ENCODE results near the gene POLR2L.

POLR2L gene

DNA sequence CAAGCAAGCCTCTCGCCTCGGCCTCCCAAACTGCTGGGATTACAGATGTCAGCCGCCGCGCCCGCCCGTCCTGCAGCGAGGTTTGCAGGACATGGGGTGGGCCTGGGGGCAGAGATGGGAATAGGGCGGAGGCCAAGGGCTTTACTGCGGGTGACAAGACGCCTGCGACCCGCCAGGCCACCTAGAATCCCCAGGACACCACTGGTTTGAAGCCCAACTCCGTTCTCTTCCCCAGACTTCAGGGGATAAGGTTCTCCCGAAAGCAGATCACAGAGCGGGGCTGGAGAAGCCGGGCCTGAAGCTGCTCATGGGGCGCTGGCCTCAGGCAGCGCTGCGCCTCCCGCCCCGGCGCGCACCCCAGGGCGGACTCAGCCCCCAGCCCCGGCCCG is 354 bp downstream of the POLR2L start:
- Histone ChIP-seq H3K9ac (ENCODE audit: low read length) (peak overlapping the region; percentile 95), H3K4me3 (ENCODE audit: low read length) (peak overlapping the region; percentile 99), H3K4me2 (ENCODE audit: low read depth, low read length) (peak overlapping the region; percentile 92; the same call in 1 of the 2 replicates), H3K27ac (ENCODE audit: low read length) (no peak overlapping the region; the same call in 1 of the 2 replicates), H3K36me3 (replicated peaks; ENCODE audit: insufficient read depth, low read length) (0 out of 2 replicates have a peak, but pooled peaks cover 4% of the 10 kb centered on the region), H2AFZ (ENCODE audit: low read length) (peak overlapping the region; percentile 63; the same call in 1 of the 2 replicates), H3K27me3 (replicated peaks; ENCODE audit: insufficient read depth, low read length) (peaks cover 37% of the 10 kb centered on the region), H4K20me1 (ENCODE audit: insufficient read depth, low read length) (peaks cover 9% of the 10 kb centered on the region), H3F3A (ENCODE audit: insufficient read depth, low read length) (no peaks in the 10 kb centered on the region), H3K9me2 (replicated peaks; ENCODE audit: insufficient read depth, low read length) (no peaks in the 10 kb centered on the region), H3K79me2 (ENCODE audit: low read length) (peaks cover 31% of the 10 kb centered on the region), H3K9me3 (replicated peaks; ENCODE audit: insufficient read depth, low read length) (no peaks in the 10 kb centered on the region), H3K4me1 (ENCODE audit: low read length) (peaks cover 10% of the 10 kb centered on the region)
- no peak for TF ChIP-seq EZH2phosphoT487 (IDR thresholded peaks at IDR 0.05; ENCODE audit: low read length)
- TF ChIP-seq EZH2 (optimal IDR thresholded peaks at IDR 0.05; ENCODE audit: low read depth, low read length) = no peak
- TF ChIP-seq, protein P1, sequence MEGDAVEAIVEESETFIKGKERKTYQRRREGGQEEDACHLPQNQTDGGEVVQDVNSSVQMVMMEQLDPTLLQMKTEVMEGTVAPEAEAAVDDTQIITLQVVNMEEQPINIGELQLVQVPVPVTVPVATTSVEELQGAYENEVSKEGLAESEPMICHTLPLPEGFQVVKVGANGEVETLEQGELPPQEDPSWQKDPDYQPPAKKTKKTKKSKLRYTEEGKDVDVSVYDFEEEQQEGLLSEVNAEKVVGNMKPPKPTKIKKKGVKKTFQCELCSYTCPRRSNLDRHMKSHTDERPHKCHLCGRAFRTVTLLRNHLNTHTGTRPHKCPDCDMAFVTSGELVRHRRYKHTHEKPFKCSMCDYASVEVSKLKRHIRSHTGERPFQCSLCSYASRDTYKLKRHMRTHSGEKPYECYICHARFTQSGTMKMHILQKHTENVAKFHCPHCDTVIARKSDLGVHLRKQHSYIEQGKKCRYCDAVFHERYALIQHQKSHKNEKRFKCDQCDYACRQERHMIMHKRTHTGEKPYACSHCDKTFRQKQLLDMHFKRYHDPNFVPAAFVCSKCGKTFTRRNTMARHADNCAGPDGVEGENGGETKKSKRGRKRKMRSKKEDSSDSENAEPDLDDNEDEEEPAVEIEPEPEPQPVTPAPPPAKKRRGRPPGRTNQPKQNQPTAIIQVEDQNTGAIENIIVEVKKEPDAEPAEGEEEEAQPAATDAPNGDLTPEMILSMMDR (IDR thresholded peaks at IDR 0.05; ENCODE audit: low read length) = no peak
- no peak for DNase-seq

DNA sequence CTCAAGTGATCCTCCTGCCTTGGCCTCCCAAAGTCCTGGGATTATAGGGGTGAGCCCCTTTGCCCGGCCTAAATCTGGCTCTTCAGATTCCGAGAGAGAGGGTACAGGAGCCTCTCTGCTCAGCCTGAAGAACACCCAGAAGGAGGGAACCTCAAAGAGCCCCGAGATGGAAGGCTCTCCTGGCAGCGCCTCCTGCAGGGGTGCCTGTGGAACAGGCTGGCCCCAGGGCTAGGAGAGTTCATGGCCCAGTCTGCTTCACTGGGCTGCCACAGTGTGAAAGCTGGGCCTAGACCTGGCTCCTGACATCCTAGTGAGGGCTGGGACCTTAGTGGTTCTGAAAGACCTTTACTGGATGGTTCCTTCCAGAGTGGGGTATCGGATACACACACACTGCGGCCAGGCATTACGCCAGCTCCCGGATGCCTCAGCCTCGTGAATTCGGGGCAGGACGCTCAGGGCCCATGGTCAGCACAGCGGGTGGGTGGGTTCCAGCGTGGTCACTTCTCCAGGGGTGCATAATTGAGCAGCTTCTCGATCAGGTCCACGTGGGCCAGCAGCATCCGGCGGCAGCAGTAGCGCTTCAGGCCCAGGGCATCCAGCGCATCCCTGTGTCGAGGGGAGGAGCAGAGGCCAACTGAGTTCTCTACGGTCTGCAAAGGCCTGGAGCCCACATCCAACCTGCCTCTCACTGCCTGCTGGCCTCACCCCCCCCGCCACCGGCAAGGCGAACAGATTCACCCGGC is 2.3 kb downstream of the POLR2L start:
- H3K4me3 ChIP-seq (ENCODE audit: low read length) = no peak overlapping the region
- H3K9me2 ChIP-seq (replicated peaks; ENCODE audit: insufficient read depth, low read length) = no peaks in the 10 kb centered on the region
- H3K9ac ChIP-seq (ENCODE audit: low read length) = no peak overlapping the region
- no peaks in the 10 kb centered on the region for H3K9me3 ChIP-seq (replicated peaks; ENCODE audit: insufficient read depth, low read length)
- DNase-seq = no peak
- H3K27ac ChIP-seq (ENCODE audit: low read length) = no peak overlapping the region
- peaks cover 31% of the 10 kb centered on the region for H3K79me2 ChIP-seq (ENCODE audit: low read length)
- H3K4me2 ChIP-seq (ENCODE audit: low read depth, low read length) = no peak overlapping the region
- H4K20me1 ChIP-seq (ENCODE audit: insufficient read depth, low read length) = peaks cover 9% of the 10 kb centered on the region
- H3F3A ChIP-seq (ENCODE audit: insufficient read depth, low read length) = no peaks in the 10 kb centered on the region
- H2AFZ ChIP-seq (ENCODE audit: low read length) = no peak overlapping the region
- no peak for TF ChIP-seq EZH2phosphoT487 (IDR thresholded peaks at IDR 0.05; ENCODE audit: low read length)
- TF ChIP-seq, protein P1 (IDR thresholded peaks at IDR 0.05; ENCODE audit: low read length) = peak; percentile 25
- H3K27me3 ChIP-seq (replicated peaks; ENCODE audit: insufficient read depth, low read length) = peaks cover 18% of the 10 kb centered on the region
- 0 out of 2 replicates have a peak, but pooled peaks cover 4% of the 10 kb centered on the region for H3K36me3 ChIP-seq (replicated peaks; ENCODE audit: insufficient read depth, low read length)
- peaks cover 10% of the 10 kb centered on the region for H3K4me1 ChIP-seq (ENCODE audit: low read length)

DNA sequence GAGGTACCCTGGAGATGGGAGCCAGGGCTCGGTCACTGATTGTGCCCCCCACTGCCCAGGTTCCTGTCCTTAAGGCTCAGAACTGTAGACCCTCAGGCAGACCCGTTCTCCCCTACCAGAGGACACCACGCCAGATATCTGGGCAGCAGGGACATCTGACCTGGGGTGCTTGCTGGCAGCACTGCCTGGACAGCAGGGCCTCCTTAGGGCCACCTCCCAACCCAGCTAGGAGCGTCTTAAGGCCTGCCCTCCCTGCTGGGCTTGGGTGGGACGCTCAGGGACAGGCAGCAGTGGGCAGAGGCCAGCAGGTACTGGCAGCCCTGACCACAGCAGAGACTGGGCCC is 3.1 kb downstream of the POLR2L start:
- TF ChIP-seq, protein P1 (IDR thresholded peaks at IDR 0.05; ENCODE audit: low read length) = no peak
- TF ChIP-seq EZH2 (optimal IDR thresholded peaks at IDR 0.05; ENCODE audit: low read depth, low read length) (no peak), EZH2phosphoT487 (IDR thresholded peaks at IDR 0.05; ENCODE audit: low read length) (no peak)
- peaks cover 9% of the 10 kb centered on the region for H4K20me1 ChIP-seq (ENCODE audit: insufficient read depth, low read length)
- no peak overlapping the region for H3K27ac ChIP-seq (ENCODE audit: low read length)
- H3K79me2 ChIP-seq (ENCODE audit: low read length) = peaks cover 31% of the 10 kb centered on the region
- peaks cover 10% of the 10 kb centered on the region for H3K4me1 ChIP-seq (ENCODE audit: low read length)
- no peak for DNase-seq
- H3K4me2 ChIP-seq (ENCODE audit: low read depth, low read length) = no peak overlapping the region
- 0 out of 2 replicates have a peak, but pooled peaks cover 4% of the 10 kb centered on the region for H3K36me3 ChIP-seq (replicated peaks; ENCODE audit: insufficient read depth, low read length)
- H3F3A ChIP-seq (ENCODE audit: insufficient read depth, low read length) = no peaks in the 10 kb centered on the region
- no peaks in the 10 kb centered on the region for H3K9me2 ChIP-seq (replicated peaks; ENCODE audit: insufficient read depth, low read length)
- H3K9me3 ChIP-seq (replicated peaks; ENCODE audit: insufficient read depth, low read length) = no peaks in the 10 kb centered on the region
- H3K4me3 ChIP-seq (ENCODE audit: low read length) = no peak overlapping the region
- H3K27me3 ChIP-seq (replicated peaks; ENCODE audit: insufficient read depth, low read length) = peaks cover 13% of the 10 kb centered on the region
- no peak overlapping the region for H2AFZ ChIP-seq (ENCODE audit: low read length)
- H3K9ac ChIP-seq (ENCODE audit: low read length) = no peak overlapping the region
